UCSD-AML1 (cell line): Measurements from ENCODE around the gene HEATR5B.

Experiments used
- DNase-seq: peaks from one replicate; lab custom pipeline; 2025; ENCODE audit not compliant: unreplicated experiment; lab: John Stamatoyannopoulos, UW

The HEATR5B gene

GRCh38 chr2:37083873-37084794, at the start of gene HEATR5B, which contains the start of gene GPATCH11:
TSS of gene HEATR5B (minus strand) at chr2:37084372. CDS start at chr2:37083414, 958 bp downstream.
TSS of gene GPATCH11 (plus strand) at chr2:37084518. CDS start at chr2:37088382, 3,864 bp downstream.
- DNase-seq, result peak; percentile 97

DNA sequence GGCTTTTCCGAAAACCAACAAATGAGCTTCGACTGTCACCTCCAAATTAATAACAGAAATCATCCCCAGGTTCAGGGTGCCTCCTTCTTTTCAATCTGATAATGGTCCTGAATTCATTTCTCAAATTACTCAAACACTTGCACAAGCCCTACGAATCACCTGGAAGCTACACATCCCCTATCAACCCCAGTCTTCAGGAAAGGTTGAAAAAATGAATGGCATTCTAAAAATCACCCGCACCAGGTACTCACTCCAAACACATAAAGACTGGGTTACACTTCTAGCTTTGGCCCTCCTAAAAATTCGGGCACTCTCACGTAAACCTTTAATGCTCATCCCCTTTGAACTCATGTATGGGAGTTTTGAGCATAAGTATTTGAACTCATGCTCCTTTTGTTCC, 48.7 kb upstream of the HEATR5B start:
- no peak for DNase-seq

DNA sequence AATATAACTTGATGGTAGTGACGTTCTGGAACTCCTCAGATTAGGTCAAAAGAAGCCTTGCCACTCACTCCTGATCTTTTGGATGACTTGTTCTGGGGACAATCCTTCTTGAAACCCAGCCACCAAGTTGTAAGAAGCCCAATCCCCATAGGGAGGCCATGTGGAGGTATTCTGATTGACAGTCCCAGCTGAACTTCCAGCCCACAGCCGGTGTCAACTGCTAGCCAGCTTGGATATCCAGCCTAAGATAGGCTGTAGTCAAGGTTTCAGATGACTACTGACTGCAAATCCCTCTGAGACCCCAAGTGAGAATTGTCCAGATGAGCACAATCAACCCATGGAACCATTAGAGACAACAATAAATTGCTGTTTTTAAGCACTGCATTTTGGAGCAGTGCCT, 41.2 kb upstream of the HEATR5B start:
- DNase-seq, result no peak

- no peak for DNase-seq
Measured at GRCh38 chr2:37119157-37119556, 35.0 kb upstream of the HEATR5B start.

GRCh38 chr2:37117566-37117965, 33.4 kb upstream of the HEATR5B start:
- no peak for DNase-seq

DNA sequence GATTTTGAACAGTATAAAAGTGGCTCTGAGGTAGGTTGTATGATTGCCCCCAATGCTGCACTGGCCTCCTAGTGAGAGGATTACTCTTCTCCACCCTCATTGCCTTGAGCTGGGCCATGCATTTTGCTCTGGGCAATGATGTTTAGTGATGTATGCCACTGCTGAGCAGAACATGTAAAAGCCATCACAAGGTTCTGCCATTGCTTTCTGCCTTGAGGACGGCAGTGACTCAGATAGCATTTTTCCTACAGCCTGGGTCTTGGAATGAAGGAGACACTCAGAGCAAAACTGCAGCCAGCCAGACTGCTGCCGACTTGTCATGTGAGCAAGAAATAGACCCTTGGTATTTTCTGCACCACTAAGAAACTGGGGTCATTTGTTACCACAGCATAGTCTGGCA, 27.8 kb upstream of the HEATR5B start:
- no peak for DNase-seq

GRCh38 chr2:37110306-37111212, 26.4 kb upstream of the HEATR5B start:
- no peak for DNase-seq

DNA sequence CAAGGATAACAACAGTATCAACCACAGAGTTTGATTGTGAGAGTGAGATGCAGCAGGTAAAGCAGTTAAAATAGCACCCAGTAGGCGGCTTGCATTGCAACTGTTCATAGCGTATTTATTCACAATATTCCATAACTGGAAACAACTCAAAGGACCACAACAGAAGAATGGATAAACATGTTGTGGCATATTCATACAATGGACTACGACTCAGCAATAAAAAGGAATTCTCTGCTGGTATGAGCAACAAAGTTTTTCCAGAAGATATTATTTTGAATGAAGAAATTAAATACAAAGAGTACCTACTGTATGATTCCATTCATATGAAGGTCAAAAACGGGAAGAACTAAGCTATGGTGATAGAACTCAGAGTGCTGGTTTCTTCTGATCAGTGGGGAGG, 25.4 kb upstream of the HEATR5B start:
- DNase-seq, result no peak

DNA sequence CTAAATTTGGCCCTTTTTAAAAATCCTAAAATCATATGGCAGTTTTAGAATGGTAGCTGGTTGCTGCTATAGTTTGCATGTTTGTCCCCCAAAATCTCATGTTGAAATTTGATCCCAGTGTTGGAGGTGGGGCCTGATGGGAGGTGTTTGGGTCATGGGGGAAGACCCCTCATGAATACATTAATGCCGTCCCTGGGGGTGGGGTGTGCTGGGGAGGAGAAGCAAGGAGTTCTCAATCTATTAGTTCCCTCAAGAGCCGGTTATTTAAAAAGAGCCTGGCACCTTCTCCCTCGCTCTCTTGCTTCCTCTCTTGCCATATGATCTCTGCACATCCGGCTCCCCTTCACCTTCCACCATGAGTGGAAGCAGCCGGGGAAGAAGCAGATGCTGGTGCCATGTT, 21.0 kb upstream of the HEATR5B start:
- no peak for DNase-seq

- DNase-seq, result no peak
Measured at GRCh38 chr2:37104178-37104577, 20.0 kb upstream of the HEATR5B start.

DNA sequence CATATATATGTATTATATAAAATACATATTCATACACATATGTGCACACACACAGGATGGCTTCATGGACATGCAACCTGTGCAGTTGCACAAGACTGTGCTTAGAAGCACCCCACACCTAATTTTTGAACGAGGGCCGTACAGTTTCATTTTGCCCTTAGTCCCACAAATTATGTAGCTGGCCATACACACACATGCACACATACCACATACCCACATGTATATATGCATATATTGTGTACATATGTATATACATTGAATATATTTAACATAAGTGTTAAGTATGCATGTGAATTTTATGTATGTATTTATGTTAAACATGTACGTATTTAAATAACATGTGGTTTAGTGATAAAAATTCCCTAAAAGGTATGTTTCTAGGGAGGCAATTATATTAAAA, 18.4 kb upstream of the HEATR5B start:
- no peak for DNase-seq

- no peak for DNase-seq
Measured at GRCh38 chr2:37100054-37100453, 15.9 kb upstream of the HEATR5B start.

DNA sequence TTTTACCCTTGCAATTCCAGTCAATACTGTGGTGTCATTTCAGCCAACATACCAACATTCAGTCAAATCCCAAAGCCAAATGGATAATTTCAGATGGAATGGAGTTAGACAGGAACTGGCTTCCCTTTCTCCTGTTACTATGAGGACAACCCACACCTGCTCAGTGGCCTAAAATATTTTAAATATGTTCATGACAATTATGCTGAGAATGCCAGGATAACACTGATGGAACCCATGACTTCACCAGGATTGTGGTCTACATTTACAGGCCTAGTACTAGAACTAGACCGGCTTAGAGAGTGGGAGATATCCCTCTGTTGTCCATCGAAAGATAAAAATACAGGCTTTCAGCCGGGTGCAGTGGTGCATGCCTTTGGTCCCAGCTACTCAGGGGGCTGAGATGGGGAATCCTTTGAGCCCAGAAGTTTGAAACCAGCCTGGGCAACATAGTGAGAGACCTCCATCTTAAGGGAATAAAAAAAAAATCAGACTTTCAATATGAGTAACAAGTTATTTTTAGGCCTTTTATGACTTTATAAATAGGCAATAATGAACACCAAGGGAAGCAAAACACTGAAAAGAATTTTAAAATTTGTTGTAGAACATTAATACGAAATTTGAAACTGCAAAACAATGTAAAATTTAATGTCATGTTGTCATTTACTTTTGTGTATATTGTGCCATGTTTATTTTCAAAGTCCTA, 14.4 kb upstream of the HEATR5B start:
- DNase-seq, result no peak

DNA sequence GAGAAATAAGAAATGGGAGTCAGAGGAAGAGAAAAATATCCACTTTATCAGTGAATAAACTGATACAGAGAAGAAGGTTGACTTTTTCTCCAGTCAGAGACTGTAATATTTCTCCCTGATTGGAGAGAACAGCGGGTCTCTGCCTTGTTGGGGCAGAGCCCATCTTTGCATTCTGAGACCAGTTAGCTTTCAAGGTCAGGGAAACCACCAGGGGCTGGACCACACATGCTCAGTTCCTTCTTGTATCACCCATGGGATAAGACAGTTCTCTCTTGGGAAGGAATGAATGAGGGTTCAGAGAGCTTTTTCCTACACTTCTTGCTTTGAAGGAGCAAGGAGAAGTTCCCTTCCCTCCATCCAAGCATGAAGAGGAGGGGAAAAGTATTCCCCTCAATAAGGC, 12.4 kb upstream of the HEATR5B start:
- DNase-seq, result no peak

- DNase-seq, result no peak
Measured at GRCh38 chr2:37091873-37092272, 7.7 kb upstream of the HEATR5B start.

GRCh38 chr2:37090019-37090477, 5.9 kb upstream of the HEATR5B start:
- no peak for DNase-seq

DNA sequence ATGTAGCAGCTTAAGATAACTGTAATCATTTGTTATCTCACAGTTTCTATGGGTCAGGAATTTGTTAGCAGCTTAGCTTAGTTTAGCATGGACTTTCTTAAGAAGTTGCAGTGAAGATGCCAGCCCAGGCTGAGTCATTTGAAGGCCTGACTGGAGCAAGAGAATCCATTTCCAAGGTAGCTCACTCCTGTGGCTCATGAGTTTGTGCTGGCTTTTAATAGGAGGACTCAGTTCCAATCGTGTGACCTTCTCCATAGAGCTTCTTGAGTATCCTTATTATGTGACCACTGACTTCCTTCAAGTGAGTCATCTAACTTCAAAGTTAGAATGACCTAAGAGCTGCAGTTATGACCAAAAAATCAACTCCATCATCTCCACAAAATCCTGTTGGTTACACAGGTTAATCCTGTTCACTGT, 1.6 kb upstream of the HEATR5B start:
- no peak for DNase-seq

DNA sequence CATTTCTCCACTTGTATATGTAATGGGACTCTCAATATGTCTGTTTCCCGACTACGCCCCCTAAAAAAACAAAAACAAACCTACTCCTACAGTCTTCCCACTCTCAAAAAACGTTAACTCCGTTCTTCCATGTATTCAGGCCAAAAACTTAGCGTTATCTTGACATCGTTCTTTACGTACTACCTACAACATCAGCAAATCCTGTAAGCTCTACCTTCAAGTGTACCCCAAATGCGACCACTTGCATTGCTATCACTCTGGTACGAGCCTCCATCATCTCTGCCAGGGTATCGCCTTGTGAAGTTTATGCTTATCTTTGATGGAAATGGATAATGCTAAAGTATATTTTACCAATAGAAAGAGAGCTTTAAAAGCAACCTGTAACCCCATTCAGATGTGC, 625 bp upstream of the HEATR5B start:
- DNase-seq, result no peak

DNA sequence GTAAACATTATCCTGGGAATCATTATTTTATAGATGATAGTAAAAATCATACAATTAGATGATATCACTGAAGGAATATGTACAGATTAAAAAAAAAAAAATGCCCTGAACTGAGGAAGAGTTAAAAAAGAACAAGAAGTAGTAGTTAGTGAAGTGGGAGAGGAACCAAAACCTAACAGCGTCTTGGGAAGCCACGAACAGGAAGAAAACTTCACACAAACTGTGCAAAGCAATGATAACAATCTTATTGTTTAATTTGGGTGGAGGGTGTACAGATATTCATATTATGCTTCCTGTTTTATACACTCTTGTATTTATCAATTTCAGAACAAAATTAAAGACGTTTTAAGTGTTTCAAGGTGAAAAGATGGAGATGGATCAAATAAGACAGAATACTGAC, 3.5 kb downstream of the HEATR5B start:
- DNase-seq, result no peak

DNA sequence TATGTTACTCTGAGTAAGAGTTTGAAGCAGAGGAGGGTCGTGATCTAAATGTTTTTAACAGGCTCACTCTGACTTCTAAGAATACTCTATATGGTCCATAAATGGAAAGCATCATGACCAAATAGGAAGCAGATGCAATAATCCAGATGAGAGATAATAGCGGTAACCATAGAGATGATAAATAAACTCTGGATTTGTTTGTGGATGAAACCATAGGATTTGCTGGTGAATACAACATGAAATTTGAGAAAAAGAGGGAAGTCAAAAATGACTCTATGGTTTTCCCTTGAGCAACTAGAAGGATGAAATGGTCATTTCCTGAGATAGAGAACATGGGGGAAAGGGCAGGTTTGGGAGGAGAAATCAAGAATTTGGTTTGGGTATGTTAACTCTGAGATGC, 3.9 kb downstream of the HEATR5B start:
- DNase-seq, result no peak

GRCh38 chr2:37070931-37071330, 13.2 kb downstream of the HEATR5B start:
- DNase-seq, result no peak
